DOHH2 (cell line): Measurements from ENCODE around the gene GOLGA6L9.
"Not testable (repeated sequence)": the region's sequence is repeated elsewhere in the genome, so short reads cannot be mapped to it uniquely, and the experiment has no call there.

ENCODE experiments used
- CTCF ChIP-seq: fragments of 200-600 bp; sonication (generic); IDR thresholded peaks from one replicate; pipeline ENCODE4 v1.5.1; 2014; ENCODE audit warnings: antibody characterized with exemption, mild to moderate bottlenecking, low read depth, low read length; ENCODE audit not compliant: poor library complexity, severe bottlenecking
- EZH2phosphoT487 ChIP-seq: fragments of 200-600 bp; sonication (generic); IDR thresholded peaks from 2 replicates; pipeline ENCODE4 v1.6.1; 2017; ENCODE audit warnings: borderline replicate concordance, mild to moderate bottlenecking, antibody characterized with exemption, low read length, moderate library complexity, mixed read lengths

GRCh38 chr15:82395788-82396187, 33.8 kb upstream of the GOLGA6L9 start:
- TF ChIP-seq EZH2phosphoT487, CTCF: not testable (repeated sequence)
